Neural progenitor cell (in vitro differentiated cells): ENCODE results near the gene HFE. TPM values are rescaled to one million over a fixed set of nuclear protein-coding genes. Genes with fewer than 3 reads are reported as not detected.
A peak's percentile ranks its signal among the peaks of the same experiment; 100 is the strongest.
"Not testable (repeated sequence)": the region's sequence is repeated elsewhere in the genome, so short reads cannot be mapped to it uniquely, and the experiment has no call there.

Source experiments
- DNase-seq: peaks from one replicate; pipeline ENCODE4 v3.0.0-alpha.2; 2016; ENCODE audit warnings: low spot score
- H2AFZ ChIP-seq: fragments of 200-600 bp; sonication (generic); replicated peaks from 2 replicates; pipeline ENCODE4 v1.6.1; 2016; ENCODE audit warnings: antibody characterized with exemption
- H3F3A ChIP-seq: fragments of 200-600 bp; sonication (generic); 2 replicates; pipeline ENCODE4 v1.6.1; 2016; ENCODE audit warnings: antibody characterized with exemption, low read depth
- H3K27ac ChIP-seq: fragments of 200-600 bp; sonication (generic); 2 replicates; pipeline ENCODE4 v1.5.1; 2016; ENCODE audit warnings: mild to moderate bottlenecking
- H3K27me3 ChIP-seq: fragments of 200-600 bp; sonication (generic); 2 replicates; pipeline ENCODE4 v1.6.1; 2016; ENCODE audit warnings: mild to moderate bottlenecking, moderate library complexity
- H3K36me3 ChIP-seq: fragments of 200-600 bp; sonication (generic); 2 replicates; pipeline ENCODE4 v1.5.1; 2016
- H3K4me1 ChIP-seq: fragments of 200-600 bp; sonication (generic); 2 replicates; pipeline ENCODE4 v1.6.1; 2016; ENCODE audit warnings: mixed run types
- H3K4me2 ChIP-seq: fragments of 200-600 bp; sonication (generic); 2 replicates; pipeline ENCODE4 v1.6.1; 2016
- H3K4me3 ChIP-seq: fragments of 200-600 bp; sonication (generic); 2 replicates; pipeline ENCODE4 v1.5.1; 2016
- H3K79me2 ChIP-seq: fragments of 200-600 bp; sonication (generic); 2 replicates; pipeline ENCODE4 v1.6.1; 2016; ENCODE audit warnings: low read depth
- H3K9ac ChIP-seq: fragments of 200-600 bp; sonication (generic); 2 replicates; pipeline ENCODE4 v1.6.1; 2016
- H3K9me3 ChIP-seq: fragments of 200-600 bp; sonication (generic); 2 replicates; pipeline ENCODE4 v1.5.1; 2016; ENCODE audit warnings: low read depth
- H4K20me1 ChIP-seq: fragments of 200-600 bp; sonication (generic); 2 replicates; pipeline ENCODE4 v1.6.1; 2016; ENCODE audit warnings: low read depth
- H3K27ac Mint-ChIP-seq: 3 replicates; pipeline ENCODE4 v1.8.0; 2021; ENCODE audit warnings: mixed read lengths
- H3K27me3 Mint-ChIP-seq: 2 replicates; pipeline ENCODE4 v1.8.0; 2022; ENCODE audit warnings: low read depth, mild to moderate bottlenecking, inconsistent platforms, moderate library complexity, mixed read lengths; ENCODE audit not compliant: insufficient read depth
- H3K36me3 Mint-ChIP-seq: 3 replicates; pipeline ENCODE4 v1.8.0; 2021; ENCODE audit warnings: mixed read lengths
- H3K4me1 Mint-ChIP-seq: 3 replicates; pipeline ENCODE4 v1.8.0; 2021; ENCODE audit warnings: mixed read lengths
- H3K4me3 Mint-ChIP-seq: 3 replicates; pipeline ENCODE4 v1.8.0; 2021; ENCODE audit warnings: mild to moderate bottlenecking, moderate library complexity, mixed read lengths
- H3K9me3 Mint-ChIP-seq: 3 replicates; pipeline ENCODE4 v1.8.0; 2020; ENCODE audit warnings: mixed read lengths
- CTCF ChIP-seq: fragments of 200-600 bp; sonication (generic); IDR thresholded peaks from 2 replicates; pipeline ENCODE4 v1.5.1; 2017; ENCODE audit warnings: antibody characterized with exemption, mild to moderate bottlenecking
- EZH2 ChIP-seq: fragments of 200-600 bp; sonication (generic); IDR thresholded peaks from 2 replicates; pipeline ENCODE4 v1.6.1; 2017; ENCODE audit warnings: antibody characterized with exemption, mild to moderate bottlenecking, moderate library complexity
- EZH2phosphoT487 ChIP-seq: fragments of 200-600 bp; sonication (generic); IDR thresholded peaks from 2 replicates; pipeline ENCODE4 v1.6.1; 2017; ENCODE audit warnings: antibody characterized with exemption
- total RNA-seq: library from RNA; depleted of rRNA; stranded (reverse); fragments of >200 nt; gene quantifications from 2 replicates; pipeline ENCODE4 v1.2.3, GENCODE V29; 2015; ENCODE audit warnings: low replicate concordance

The HFE gene
- total RNA-seq, 1 donor from 2014 or later = 0.43 TPM

- Histone ChIP-seq H3K36me3 (no peaks in the 10 kb centered on the region), H4K20me1 (no peaks in the 10 kb centered on the region), H3K9ac (no peak overlapping the region), H3K4me3 (no peak overlapping the region), H3K4me2 (no peak overlapping the region), H2AFZ (peak overlapping the region; percentile 26), H3K4me1 (no peaks in the 10 kb centered on the region), H3F3A (no peaks in the 10 kb centered on the region), H3K27ac (no peak overlapping the region), H3K27me3 (no peaks in the 10 kb centered on the region), H3K9me3 (no peaks in the 10 kb centered on the region), H3K79me2 (no peaks in the 10 kb centered on the region)
- Mint-ChIP-seq H3K4me3 (no peak overlapping the region), H3K9me3 (peaks cover 2% of the 10 kb centered on the region), H3K27me3 (peaks cover 10% of the 10 kb centered on the region), H3K36me3 (no peaks in the 10 kb centered on the region), H3K4me1 (peaks cover 6% of the 10 kb centered on the region), H3K27ac (no peak overlapping the region)
- DNase-seq = no peak
- TF ChIP-seq CTCF (no peak), EZH2phosphoT487 (no peak), EZH2 (no peak)
These were observed 19.2 kb upstream of the HFE start for GRCh38 chr6:26068036-26068435.

DNA sequence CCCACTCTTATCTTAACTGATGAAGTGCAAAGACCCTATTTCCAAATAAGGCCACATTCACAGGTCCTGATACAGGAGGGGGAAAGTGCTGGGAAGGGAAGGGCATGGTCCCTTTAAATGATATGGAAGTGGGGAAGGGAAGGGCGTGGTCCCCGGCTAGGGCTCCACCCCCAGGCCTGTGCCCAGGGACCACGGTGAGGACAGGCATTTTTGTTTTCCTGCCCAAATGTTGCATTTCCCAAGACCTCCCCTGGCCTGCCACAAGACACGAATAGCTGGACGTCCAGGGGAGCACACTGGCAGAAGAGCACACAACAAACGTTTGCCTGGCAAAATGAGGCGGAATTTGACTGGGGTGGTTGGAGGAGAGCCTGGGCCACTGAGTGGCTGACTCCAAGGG, 16.1 kb upstream of the HFE start:
- no peak overlapping the region for H3K27ac ChIP-seq
- peaks cover 5% of the 10 kb centered on the region for H3F3A ChIP-seq
- H3K4me3 ChIP-seq = no peak overlapping the region
- TF ChIP-seq EZH2 (no peak), CTCF (no peak), EZH2phosphoT487 (no peak)
- H3K27me3 ChIP-seq = no peaks in the 10 kb centered on the region
- H3K36me3 ChIP-seq = no peaks in the 10 kb centered on the region
- Mint-ChIP-seq H3K27me3 (peaks cover 5% of the 10 kb centered on the region), H3K9me3 (peaks cover 4% of the 10 kb centered on the region), H3K4me1 (peaks cover 19% of the 10 kb centered on the region), H3K27ac (no peak overlapping the region), H3K4me3 (peak overlapping the region; percentile 66), H3K36me3 (no peaks in the 10 kb centered on the region)
- no peak overlapping the region for H3K9ac ChIP-seq
- no peak overlapping the region for H2AFZ ChIP-seq
- no peak for DNase-seq
- no peak overlapping the region for H3K4me2 ChIP-seq
- H3K9me3 ChIP-seq = no peaks in the 10 kb centered on the region
- no peaks in the 10 kb centered on the region for H3K4me1 ChIP-seq
- H3K79me2 ChIP-seq = no peaks in the 10 kb centered on the region
- H4K20me1 ChIP-seq = no peaks in the 10 kb centered on the region

DNA sequence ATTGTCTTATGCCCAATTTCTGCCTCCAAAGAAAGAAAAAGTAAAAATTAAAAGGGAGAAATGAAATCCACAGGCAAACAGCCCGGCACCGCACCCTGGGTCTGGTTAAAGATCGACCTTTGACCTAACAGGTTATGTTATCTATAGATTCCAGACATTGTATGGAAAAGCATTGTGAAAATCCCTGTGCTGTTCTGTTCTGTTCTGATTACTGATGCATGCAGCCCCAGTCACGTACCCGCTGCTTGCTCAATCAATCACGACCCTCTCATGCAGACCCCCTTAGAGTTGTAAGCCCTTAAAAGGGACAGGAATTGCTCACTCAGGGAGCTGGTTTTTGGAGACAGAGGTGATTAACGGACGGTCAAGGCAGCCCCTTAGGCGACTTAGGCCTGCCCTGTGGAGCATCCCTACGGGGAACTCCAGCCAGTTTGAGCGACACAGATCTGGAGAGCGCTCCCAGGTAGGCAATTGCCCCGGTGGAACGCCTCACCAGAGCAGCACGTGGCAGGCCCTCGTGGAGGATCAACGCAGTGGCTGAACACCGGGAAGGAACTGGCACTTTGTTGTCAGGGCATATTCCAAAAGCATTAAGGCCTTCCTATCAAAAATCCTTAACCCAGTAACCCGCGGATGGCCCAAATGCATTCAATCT, 12.0 kb upstream of the HFE start:
- Mint-ChIP-seq H3K4me1 (peaks cover 15% of the 10 kb centered on the region), H3K36me3 (no peaks in the 10 kb centered on the region), H3K27ac (no peak overlapping the region), H3K4me3 (no peak overlapping the region), H3K9me3 (peaks cover 7% of the 10 kb centered on the region), H3K27me3 (peaks cover 9% of the 10 kb centered on the region)
- no peaks in the 10 kb centered on the region for H4K20me1 ChIP-seq
- no peak overlapping the region for H3K4me3 ChIP-seq
- H3K9ac ChIP-seq = no peak overlapping the region
- H3K79me2 ChIP-seq = no peaks in the 10 kb centered on the region
- peak overlapping the region; percentile 2 for H3K4me2 ChIP-seq
- DNase-seq = no peak
- no peaks in the 10 kb centered on the region for H3K9me3 ChIP-seq
- peaks cover 5% of the 10 kb centered on the region for H3F3A ChIP-seq
- H3K4me1 ChIP-seq = no peaks in the 10 kb centered on the region
- no peaks in the 10 kb centered on the region for H3K36me3 ChIP-seq
- peak overlapping the region; percentile 63 for H2AFZ ChIP-seq
- no peaks in the 10 kb centered on the region for H3K27me3 ChIP-seq
- TF ChIP-seq EZH2phosphoT487 (no peak), CTCF (no peak), EZH2 (no peak)
- no peak overlapping the region for H3K27ac ChIP-seq

DNA sequence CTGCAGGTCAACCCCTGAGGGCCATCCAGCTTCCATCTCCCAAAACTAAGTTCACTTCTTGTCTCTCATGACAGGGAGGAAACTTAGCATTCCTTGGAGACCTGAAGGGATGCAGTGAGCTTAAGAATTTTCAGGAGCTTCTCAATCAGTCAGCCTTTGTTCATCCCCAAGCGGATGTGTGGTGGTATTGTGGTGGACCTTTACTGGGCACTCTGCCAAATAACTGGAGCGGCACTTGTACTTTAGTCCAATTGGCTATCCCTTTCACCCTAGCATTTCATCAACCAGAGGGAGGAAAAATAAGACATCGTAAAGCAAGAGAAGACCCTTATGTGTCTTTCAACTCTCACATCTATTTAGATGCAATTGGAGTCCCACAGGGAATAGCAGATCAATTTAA, 9.2 kb upstream of the HFE start:
- not testable (repeated sequence) for H3F3A ChIP-seq, H3K27ac Mint-ChIP-seq, H3K4me1 ChIP-seq, H3K36me3 ChIP-seq, H4K20me1 ChIP-seq, H3K79me2 ChIP-seq, DNase-seq, H3K4me3 ChIP-seq, H2AFZ ChIP-seq, H3K4me3 Mint-ChIP-seq, H3K27me3 ChIP-seq, H3K4me2 ChIP-seq, H3K9me3 ChIP-seq, H3K27ac ChIP-seq, H3K36me3 Mint-ChIP-seq, H3K9ac ChIP-seq
- H3K27me3 Mint-ChIP-seq = peaks cover 12% of the 10 kb centered on the region
- peaks cover 24% of the 10 kb centered on the region for H3K9me3 Mint-ChIP-seq
- peaks cover 15% of the 10 kb centered on the region for H3K4me1 Mint-ChIP-seq

- not testable (repeated sequence) for H3K4me3 Mint-ChIP-seq, H3K36me3 ChIP-seq, H3K9me3 ChIP-seq, H3F3A ChIP-seq, H4K20me1 ChIP-seq, H3K4me3 ChIP-seq, H2AFZ ChIP-seq, H3K4me1 Mint-ChIP-seq, DNase-seq, H3K27me3 ChIP-seq, H3K27ac ChIP-seq, H3K4me1 ChIP-seq, H3K36me3 Mint-ChIP-seq, H3K4me2 ChIP-seq, H3K9ac ChIP-seq, H3K79me2 ChIP-seq, H3K27ac Mint-ChIP-seq
- Mint-ChIP-seq H3K9me3 (peaks cover 22% of the 10 kb centered on the region), H3K27me3 (peaks cover 12% of the 10 kb centered on the region)
These were observed 6.1 kb upstream of the HFE start for GRCh38 chr6:26081096-26081495.
